Measurements from ENCODE around the gene UBXN6.

UBXN6 gene, protein sequence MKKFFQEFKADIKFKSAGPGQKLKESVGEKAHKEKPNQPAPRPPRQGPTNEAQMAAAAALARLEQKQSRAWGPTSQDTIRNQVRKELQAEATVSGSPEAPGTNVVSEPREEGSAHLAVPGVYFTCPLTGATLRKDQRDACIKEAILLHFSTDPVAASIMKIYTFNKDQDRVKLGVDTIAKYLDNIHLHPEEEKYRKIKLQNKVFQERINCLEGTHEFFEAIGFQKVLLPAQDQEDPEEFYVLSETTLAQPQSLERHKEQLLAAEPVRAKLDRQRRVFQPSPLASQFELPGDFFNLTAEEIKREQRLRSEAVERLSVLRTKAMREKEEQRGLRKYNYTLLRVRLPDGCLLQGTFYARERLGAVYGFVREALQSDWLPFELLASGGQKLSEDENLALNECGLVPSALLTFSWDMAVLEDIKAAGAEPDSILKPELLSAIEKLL

DNA sequence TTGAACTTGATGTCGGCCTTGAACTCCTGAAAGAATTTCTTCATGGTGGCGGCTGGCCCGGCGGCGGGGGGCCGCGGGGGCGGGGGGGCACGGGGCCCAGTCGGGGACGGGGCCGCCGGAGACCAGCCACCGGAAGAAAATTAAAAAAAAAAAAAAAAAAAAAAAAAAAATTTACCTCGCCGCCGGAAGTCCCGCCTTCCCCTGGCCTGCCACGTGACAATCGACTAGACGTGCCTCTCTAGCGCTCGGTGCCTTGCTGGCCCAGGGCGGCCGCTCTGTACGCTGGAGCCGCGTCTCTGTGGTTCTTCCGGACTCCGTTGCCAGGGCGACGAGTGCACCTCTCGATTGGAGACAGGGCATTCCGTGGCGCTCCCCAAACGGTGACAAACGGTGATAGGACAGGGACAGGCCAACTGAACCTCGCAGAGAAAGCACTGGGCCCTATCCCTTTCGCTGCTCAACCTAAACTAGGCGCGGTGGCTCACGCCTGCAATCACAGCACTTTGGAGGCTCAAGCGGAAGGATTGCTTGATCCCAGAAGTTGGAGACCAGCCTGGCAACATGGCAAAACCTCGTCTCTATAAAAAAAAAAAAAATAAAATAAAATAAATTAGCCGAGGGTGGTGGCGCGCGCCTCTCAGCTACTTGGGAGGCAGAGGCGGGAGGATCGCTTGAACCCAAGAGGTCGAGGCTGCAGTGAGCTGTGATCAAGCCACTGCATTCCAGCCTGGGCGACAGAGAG lies at the start of gene UBXN6:
Gene UBXN6 (minus strand): TSS at position 141 of the 742 bp plus-strand sequence. CDS start 97 bp downstream, at position 44.
- DNase-seq (ENCODE audit: low read depth, low spot score), result peak; percentile 98
- peak within 1 kb of the TSS; percentile 77 for H3K27ac ChIP-seq

DNA sequence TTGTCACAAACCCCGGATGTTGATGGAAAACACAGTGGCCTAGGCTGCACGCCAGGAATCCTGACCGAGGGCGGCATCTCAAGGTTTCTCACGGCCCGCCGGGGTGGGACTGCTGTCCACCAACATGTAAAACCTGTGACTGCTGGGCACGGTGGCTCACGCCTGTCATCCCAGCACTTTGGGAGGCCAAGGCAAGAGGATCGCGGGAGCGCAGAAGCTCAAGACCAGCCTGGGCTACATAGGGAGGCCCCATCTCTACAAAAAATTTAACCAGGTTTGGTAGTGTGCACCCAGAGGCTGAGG lies 49.5 kb upstream of the UBXN6 start:
- H3K27ac ChIP-seq, result no peak overlapping the region
- no peak for DNase-seq (ENCODE audit: low read depth, low spot score)

DNA sequence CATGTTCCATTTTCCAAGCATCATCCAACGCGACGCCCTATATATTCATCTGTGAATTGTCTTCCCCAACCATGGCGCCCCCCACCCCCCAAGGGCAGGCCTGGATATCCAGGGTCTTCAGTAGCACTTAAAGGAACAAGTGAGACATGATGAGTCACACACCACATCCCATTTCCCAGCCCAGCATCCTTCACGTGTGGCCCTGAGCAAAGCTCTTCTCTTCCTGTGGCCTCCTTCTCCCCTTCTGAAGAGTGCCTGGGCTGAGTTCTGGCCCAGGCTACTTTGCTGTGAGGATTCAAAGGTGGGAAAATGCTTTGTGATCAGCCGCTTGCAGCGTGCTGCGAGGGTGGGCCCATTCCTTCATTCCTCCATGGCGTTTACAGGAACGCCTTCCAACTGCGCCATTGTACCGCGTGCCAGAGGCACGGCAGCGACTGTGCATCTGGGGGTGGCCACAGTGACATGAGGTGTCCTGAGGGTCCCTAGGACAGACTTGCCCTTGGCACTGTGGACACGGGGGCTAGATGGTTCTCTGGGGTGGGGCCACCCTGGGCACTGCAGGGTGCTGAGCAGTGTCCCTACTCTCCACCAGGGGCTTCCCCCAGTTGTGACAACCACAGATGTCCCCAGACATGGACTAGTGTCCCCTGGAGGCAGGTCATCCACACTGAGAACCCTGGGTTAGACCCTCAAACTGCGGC lies 49.0 kb upstream of the UBXN6 start:
- DNase-seq (ENCODE audit: low read depth, low spot score), result no peak
- H3K27ac ChIP-seq, result no peak overlapping the region

DNA sequence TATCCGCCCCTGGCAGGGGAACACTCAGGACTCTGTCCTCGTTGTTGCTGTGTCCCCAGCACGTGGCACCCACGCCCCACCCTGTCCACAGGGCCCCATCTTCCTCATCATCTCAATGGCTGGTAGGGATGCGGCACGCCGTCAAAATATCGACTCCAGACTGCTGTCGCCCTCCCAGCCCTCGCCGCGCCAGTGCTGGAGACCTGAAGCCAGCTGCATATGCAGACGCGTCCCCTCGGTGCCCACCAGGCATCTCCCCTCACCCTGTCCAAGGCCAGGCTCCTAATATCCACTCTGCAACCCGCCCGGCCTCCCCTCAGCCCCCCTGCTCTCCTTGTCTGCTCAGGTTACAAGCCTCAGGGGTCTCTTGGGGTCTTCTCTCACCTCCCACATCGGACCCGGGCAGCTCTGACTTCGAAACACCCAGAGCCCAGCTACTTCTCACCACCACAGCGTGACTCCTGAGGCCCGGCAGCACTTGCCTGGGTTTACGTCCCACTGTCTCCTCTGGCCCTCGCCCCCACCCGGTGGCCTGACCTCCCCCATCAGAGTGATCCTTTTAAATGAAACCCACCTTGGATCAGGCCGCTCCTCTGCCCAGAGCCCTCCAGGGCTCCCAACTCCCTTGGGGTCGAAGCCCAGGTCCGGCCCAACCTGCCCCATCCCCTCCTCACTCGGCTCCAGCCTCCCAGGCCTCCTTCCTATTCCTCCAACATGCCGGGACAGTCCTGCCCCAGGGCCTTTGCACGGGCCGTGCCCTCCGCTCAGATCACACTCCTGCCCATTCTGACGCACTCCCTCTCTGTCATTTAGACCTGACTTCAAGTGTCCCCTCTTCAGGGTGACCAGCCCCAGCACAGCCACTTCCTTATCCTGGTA lies 48.2 kb upstream of the UBXN6 start:
- H3K27ac ChIP-seq, result no peak overlapping the region
- no peak for DNase-seq (ENCODE audit: low read depth, low spot score)

DNA sequence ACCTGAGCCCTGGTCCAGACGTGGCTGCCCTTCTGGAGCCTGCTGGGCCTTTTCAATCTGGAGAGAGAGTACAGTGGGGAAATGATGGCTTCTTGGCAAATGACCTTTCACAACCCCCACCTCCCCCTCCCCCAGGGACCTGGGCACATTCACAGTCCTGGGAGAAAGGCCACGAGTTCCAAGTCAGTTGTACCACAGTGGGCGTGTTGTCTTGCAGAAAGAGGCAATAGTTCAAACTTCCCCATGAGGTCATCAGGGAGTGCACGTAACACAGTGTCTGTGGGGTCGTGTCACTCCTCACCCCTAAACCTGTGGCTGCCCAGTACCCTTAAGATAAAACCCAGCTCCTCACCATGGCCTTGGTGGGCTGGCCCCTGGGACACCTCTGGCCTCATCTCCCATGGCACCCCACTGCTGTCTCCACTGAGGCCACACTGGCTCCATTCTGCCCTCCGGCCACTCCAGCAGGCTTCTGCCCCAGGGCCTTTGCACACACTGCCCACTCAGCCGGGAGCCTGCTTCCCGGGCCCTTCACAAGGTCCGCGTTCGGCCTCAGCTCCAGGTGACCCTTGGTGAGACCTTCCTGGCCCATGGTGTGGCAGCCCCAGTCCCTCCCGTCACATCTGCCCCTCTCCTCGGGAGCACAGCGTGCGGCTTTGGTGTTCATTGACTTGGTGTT lies 47.4 kb upstream of the UBXN6 start:
- H3K27ac ChIP-seq, result no peak overlapping the region
- no peak for DNase-seq (ENCODE audit: low read depth, low spot score)

DNA sequence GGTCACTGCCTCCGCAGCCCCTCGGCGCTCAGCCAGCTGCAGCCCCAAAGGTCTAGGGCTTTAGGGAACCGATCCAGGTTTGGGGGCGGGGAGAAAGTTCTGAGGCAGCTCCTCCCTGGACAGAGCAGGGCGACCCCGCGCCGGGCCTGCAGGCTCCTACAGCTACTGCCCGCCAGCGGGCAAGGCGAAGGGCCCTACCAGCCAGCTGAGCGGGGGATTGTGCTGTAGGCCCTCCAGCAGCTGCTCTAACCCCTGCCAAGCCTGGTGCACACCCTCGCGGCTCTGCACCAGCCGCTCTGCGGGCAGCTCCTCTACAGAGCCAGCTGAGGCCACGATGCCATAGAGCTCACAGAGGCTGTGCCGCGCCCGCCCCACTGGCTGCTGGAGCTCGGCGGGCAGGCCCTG lies 46.7 kb upstream of the UBXN6 start:
- DNase-seq (ENCODE audit: low read depth, low spot score), result no peak
- no peak overlapping the region for H3K27ac ChIP-seq

DNA sequence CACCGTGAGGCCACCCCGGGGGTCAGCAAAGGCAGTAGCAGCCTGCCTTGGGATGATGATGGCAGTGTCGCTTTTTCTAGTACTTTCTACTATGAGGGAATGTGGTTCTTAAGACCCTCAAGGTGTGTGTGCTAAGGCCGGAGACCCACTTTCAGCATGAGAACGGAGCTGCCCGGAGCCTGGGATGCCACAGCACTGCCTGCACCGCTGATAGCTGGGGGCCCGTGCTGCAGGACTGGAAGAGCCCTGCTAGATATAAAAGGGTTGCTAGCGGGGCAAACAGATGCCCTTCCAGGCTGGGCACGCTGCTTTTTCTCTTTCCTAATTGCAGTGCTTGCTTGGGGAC lies 46.2 kb upstream of the UBXN6 start:
- no peak for DNase-seq (ENCODE audit: low read depth, low spot score)
- H3K27ac ChIP-seq, result no peak overlapping the region

DNA sequence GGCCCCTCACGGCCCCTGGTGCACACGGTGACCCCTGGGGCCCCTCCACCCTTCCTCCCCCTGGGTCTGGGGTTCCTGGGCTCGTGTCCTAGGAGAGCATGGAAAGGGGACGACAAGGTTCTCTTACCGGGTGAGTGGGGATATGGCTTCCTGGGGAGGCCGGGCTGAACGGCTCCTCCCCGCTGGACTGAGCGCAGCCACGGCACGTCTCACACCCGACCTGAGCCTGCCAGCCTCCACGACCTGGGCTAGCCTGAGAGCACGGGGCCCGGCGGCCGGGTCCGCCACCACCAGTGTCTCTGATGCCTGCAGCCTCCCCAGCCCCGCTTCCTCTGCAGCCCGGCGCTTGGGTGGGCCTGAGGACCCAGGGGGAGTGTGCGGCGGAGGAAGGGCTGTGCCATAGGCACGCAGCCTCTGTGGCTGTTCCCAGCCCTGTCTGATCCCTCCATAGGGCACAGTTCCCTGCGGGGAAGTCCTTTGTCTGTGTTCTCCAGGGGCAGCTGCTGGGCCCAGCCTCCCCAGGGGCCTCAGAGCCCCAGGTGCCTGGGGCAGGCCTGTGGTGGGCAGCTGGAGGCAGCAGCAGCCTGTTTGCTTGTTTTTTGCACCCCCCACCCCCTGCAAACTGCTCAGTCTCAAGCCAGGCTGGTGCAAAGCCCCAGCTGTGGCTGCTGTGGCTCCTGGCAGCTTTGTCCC lies 45.7 kb upstream of the UBXN6 start:
- H3K27ac ChIP-seq, result no peak overlapping the region
- DNase-seq (ENCODE audit: low read depth, low spot score), result no peak

DNA sequence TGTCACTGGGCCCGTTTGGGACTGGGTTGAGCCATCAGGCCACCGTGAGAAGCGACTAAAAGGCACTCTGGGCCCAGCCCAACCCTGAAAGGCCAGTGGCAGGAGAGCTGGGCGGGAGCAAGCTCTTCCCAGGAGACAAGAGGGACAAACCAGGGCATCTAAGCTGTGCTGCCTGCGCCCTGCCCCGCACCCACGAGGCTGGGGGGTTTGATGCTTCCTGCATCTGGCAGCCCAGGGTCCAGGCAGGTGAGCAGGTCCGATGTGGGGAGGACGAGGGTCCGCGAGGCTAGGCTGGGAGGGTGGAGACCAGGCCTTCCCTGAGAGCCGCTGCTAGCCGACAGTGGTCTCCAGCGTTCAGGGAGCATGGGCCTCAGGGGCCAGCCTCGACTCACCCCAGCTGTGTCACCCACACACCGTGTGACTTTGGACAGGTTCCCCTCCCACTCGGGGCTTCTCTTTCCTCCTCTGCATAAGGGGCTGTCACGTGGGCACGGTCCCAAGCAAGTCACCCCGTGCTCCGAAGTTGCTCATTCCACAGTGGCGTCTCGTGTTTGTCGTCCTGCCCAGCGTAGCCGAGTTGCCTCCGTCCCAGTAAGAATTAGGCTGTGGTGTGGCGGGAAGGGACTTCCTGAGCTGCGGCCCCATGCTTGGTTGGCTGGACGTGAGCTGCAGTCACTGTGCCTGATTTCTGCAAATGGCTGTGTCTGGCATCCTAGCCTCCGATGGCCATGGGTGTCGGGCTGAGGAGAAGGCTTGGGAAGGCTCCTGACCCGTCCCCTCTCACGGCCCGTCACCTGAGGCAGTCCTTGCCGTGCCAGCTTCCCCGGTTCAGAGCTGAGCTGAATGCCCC lies 44.9 kb upstream of the UBXN6 start:
- no peak for DNase-seq (ENCODE audit: low read depth, low spot score)
- no peak overlapping the region for H3K27ac ChIP-seq

DNA sequence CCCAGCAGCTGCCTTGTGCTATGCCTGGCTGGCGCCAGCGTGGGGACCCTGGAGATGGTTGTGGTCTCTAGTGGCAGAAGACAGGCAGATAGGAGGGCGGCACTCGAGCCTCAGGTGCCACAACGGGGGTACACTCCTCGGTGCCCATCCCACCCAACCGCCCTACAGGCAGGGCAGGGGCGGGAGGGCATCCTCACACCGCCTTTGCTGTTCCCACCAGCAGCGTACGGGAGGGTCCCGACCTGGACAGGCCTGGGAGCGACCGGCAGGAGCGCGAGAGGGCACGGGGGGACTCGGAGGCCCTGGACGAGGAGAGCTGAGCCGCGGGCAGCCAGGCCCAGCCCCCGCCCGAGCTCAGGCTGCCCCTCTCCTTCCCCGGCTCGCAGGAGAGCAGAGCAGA lies 44.1 kb upstream of the UBXN6 start:
- no peak for DNase-seq (ENCODE audit: low read depth, low spot score)
- no peak overlapping the region for H3K27ac ChIP-seq

DNA sequence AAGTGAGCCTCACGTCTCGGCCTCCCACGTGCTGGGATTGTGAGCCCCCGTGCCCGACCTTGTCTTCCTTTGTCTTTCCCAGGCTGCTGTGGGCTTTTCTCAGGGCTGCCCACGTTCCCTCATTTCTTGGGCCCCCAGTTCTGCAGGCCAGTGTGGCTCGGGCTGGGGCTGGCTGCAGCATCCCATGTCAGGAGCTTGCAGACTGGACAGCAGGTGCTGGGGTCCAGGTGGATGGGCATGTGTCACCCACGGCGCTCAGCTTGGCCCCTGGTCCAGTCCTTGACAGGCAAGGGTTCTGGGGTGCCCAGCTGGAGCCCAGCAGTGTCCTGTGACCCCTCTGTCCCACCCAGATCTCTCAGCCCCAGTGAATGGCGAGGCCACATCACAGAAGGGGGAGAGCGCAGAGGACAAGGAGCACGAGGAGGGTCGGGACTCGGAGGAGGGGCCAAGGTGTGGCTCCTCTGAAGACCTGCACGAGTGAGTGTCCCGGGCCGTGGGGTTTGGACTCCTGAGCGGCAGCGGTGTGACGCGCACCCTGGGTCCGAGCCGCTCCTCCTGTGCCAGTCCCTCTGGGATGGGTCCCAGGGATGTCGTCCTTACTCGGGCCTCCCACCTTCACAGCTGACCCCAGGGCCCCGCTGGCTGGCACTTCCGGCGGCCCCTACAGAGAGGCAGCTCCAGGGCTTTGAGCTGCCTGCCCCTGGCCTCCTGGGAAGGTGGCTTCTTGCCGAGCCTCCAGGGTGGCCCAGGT lies 43.4 kb upstream of the UBXN6 start:
- H3K27ac ChIP-seq, result no peak overlapping the region
- no peak for DNase-seq (ENCODE audit: low read depth, low spot score)

DNA sequence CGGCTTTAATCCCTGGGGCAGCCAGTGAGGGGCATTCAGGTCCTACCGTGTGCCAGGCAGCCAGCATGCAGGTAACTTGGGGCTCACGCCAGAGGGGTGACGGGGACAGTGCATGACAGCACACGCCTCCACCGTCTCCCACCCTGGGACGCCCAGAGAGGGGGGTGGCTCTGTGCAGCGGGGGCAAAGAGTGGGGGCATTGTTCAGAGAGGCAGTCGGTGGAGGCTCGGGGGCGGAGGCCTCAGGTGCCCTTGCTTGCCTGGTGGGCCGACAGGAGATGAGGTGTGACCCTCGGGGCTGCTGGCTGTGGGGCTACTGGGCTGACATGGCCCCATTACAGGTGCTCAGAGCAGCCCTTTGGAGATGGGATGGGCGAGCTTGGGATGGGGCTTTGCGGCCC lies 42.3 kb upstream of the UBXN6 start:
- no peak for DNase-seq (ENCODE audit: low read depth, low spot score)
- no peak overlapping the region for H3K27ac ChIP-seq

DNA sequence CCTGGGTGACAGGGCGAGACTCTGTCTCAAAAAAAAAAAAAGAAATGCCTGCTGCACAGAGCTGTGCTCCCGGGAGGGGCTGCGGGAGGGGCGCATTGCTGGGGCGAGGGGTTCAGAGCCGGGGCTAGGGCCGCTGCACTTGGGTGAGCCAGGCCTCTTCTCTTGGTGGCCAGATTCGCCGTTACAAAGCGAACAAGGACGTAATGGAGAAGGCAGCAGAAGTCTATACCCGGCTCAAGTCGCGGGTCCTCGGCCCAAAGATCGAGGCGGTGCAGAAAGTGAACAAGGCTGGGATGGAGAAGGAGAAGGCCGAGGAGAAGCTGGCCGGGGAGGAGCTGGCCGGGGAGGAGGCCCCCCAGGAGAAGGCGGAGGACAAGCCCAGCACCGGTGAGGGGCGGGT lies 41.7 kb upstream of the UBXN6 start:
- no peak overlapping the region for H3K27ac ChIP-seq
- no peak for DNase-seq (ENCODE audit: low read depth, low spot score)

DNA sequence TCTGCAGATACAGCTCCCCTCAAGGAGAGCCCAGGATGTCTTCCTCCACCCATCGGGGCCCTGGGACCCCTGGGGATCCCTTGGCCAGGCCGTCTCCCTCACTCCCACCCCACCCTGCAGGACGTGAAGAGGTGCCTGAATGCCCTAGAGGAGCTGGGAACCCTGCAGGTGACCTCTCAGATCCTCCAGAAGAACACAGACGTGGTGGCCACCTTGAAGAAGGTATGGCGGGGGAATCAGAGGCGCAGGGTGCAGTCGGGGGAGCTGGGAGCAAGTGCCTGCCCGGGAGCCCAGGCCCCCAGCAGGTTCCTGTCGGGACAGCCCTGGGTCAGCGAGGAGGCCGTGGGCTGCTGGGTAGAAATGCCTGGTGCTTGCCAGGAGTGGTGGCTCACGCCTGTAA lies 41.1 kb upstream of the UBXN6 start:
- no peak for DNase-seq (ENCODE audit: low read depth, low spot score)
- no peak overlapping the region for H3K27ac ChIP-seq

DNA sequence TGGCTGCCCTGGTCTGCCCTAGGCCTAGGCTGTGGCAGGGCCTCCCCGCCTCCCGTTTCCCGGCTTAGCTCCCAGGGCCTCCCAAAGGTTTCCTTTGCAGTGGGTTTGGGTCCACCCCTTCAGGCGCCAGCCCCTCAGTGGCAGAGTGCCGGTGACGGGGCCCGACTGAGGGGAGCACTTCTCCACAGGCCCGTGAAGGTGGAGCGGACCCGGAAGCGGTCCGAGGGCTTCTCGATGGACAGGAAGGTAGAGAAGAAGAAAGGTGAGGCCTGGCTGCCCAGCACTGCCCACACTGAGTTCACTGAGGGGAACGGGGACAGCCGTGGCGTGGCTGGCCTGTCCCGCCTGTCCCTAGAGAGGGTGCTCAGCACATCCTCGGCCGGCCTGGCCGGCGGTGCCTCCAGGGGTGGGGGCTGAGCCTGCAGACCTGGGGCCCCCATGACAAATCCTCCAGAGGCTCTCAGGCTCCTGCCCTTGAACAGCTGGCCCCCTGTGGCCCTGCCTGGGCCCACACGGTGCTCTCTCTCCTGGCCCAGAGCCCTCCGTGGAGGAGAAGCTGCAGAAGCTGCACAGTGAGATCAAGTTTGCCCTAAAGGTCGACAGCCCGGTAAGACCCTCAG lies 40.3 kb upstream of the UBXN6 start:
- DNase-seq (ENCODE audit: low read depth, low spot score), result no peak
- no peak overlapping the region for H3K27ac ChIP-seq

DNA sequence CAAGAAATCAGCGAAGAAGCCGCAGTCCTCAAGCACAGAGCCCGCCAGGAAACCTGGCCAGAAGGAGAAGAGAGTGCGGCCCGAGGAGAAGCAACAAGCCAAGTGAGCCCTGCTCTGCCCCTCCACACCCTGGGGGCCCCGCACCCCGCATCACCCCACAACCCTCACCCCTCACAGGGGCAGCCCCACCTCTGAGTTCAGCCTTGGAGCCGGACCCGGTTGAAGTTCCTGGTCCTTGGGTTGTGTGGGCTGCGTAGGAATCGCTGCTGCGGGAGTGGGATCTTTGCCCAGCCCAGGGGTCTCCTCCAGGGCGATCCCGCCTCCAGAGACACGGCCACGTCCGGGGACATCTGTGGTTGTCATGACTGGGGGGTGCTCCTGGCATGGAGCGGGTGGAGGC lies 38.7 kb upstream of the UBXN6 start:
- DNase-seq (ENCODE audit: low read depth, low spot score), result no peak
- H3K27ac ChIP-seq, result no peak overlapping the region

DNA sequence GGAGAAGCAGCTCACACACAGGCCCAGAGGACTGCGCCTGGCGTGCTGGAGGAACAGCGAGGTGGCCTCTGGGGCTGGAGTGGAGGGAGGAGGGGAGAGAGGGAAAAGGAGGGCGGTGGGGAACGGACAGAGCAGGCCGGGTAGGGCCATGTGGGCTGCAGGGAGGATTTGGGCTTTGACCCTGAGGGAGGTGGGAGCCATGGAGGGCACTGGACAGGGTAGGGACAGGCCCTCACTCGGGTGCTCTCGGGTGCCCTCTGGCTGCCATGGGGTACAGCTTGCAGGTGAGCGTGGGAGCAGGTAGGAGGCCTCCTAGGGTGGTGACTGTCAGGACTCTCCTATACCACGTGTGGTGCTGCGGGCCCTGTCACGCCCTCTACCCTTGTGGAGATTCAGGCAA lies 37.9 kb upstream of the UBXN6 start:
- no peak for DNase-seq (ENCODE audit: low read depth, low spot score)
- no peak overlapping the region for H3K27ac ChIP-seq

All from epithelial cell of prostate (primary cell).